Endothelial cell of umbilical vein (primary cell): Measurements from ENCODE around the gene BRME1. TPM values are rescaled to one million over a fixed set of nuclear protein-coding genes. Genes with fewer than 3 reads are reported as not detected.

Experiments used
- BruUV-seq: library from RNA; stranded (reverse); fragments of 400-500 nt; replicated peaks from 2 replicates; lab custom pipeline; 2021; lab: Mats Ljungman, UMichigan
- CTCF ChIA-PET: fragments of 300-600, 350-600 bp; sonication (Branson Sonifier 250); formaldehyde crosslinking; loops from one replicate; lab custom pipeline; 2021; ENCODE audit warnings: antibody characterized with exemption, inconsistent platforms; lab: Charles Lee
- POLR2A ChIA-PET: fragments of 300-600, 350-600 bp; sonication (Branson Sonifier 250); formaldehyde crosslinking; loops from one replicate; lab custom pipeline; 2021; ENCODE audit warnings: antibody characterized with exemption, inconsistent platforms; lab: Charles Lee
- DNase-seq: peaks from one replicate; pipeline ENCODE4 v3.0.0-alpha.2; 2011; ENCODE audit warnings: low read depth, low spot score
- FAIRE-seq: peaks from 2 replicates; lab custom pipeline; 2011; peaks lifted over from hg19 to GRCh38; lab: Jason Lieb, UNC
- H2AFZ ChIP-seq: 2 replicates; pipeline ENCODE4 v1.6.0; 2012; ENCODE audit warnings: low read depth, low read length, control low read depth, inconsistent platforms
- H3K27ac ChIP-seq: 2 replicates; pipeline ENCODE4 v1.5.1; 2011; ENCODE audit warnings: low read depth, mild to moderate bottlenecking, control low read depth, low read length, moderate library complexity; ENCODE audit not compliant: insufficient read depth
- H3K27me3 ChIP-seq, 2 experiments: 2 replicates each; pipeline versions ENCODE4 v1.6.0 to v1.6.1; 2011; ENCODE audit warnings: low read length in 2 of 2, mixed read lengths in 1 of 2; ENCODE audit not compliant: control insufficient read depth in 2 of 2, insufficient read depth in 2 of 2
- H3K36me3 ChIP-seq, 2 experiments: 2 replicates in 1 of 2; 3 replicates in 1 of 2; pipeline ENCODE4 v1.5.1; 2011; ENCODE audit warnings: low read length in 2 of 2, mild to moderate bottlenecking in 1 of 2, moderate library complexity in 1 of 2; ENCODE audit not compliant: control insufficient read depth in 2 of 2, insufficient read depth in 2 of 2; ENCODE audit errors: extremely low read depth in 1 of 2
- H3K4me1 ChIP-seq: 3 replicates; pipeline ENCODE4 v1.5.1; 2011; ENCODE audit warnings: mild to moderate bottlenecking, low read length; ENCODE audit not compliant: control insufficient read depth, insufficient read depth; ENCODE audit errors: extremely low read depth
- H3K4me2 ChIP-seq: 2 replicates; pipeline ENCODE4 v1.6.1; 2011; ENCODE audit warnings: low read length, control low read depth, mixed read lengths; ENCODE audit not compliant: insufficient read depth
- H3K4me3 ChIP-seq, 3 experiments: fragments of 200-600 bp in 1 of 3; sonication (generic), shearing (Covaris generic) in 1 of 3; replicated peaks in 1 of 3; 2 replicates each; pipeline ENCODE4 v1.5.1; 2011 to 2016; ENCODE audit warnings: control low read depth in 3 of 3, low read length in 3 of 3, mild to moderate bottlenecking in 2 of 3, inconsistent platforms in 1 of 3, low read depth in 1 of 3, moderate library complexity in 1 of 3; ENCODE audit not compliant: insufficient read depth in 1 of 3
- H3K79me2 ChIP-seq: 2 replicates; pipeline ENCODE4 v1.6.0; 2012; ENCODE audit warnings: low read length, inconsistent platforms; ENCODE audit not compliant: control insufficient read depth, insufficient read depth
- H3K9ac ChIP-seq: replicated peaks from 2 replicates; pipeline ENCODE3; 2011; ENCODE audit warnings: low read length, control low read depth; ENCODE audit not compliant: insufficient read depth; ENCODE audit errors: extremely low read depth
- H3K9me1 ChIP-seq: replicated peaks from 3 replicates; pipeline ENCODE4 v1.6.0; 2011; ENCODE audit warnings: mild to moderate bottlenecking, low read length; ENCODE audit not compliant: control insufficient read depth, insufficient read depth; ENCODE audit errors: extremely low read depth
- H3K9me3 ChIP-seq: replicated peaks from 2 replicates; pipeline ENCODE4 v1.5.1; 2012; ENCODE audit warnings: low read length, inconsistent platforms; ENCODE audit not compliant: control insufficient read depth, insufficient read depth
- H4K20me1 ChIP-seq: replicated peaks from 2 replicates; pipeline ENCODE3; 2011; ENCODE audit warnings: mild to moderate bottlenecking, low read length; ENCODE audit not compliant: control insufficient read depth, insufficient read depth; ENCODE audit errors: extremely low read depth
- FOS ChIP-seq: IDR thresholded peaks from 2 replicates; pipeline ENCODE4 v1.6.1; 2011; ENCODE audit warnings: mild to moderate bottlenecking, low read length, moderate library complexity, borderline replicate concordance; ENCODE audit not compliant: insufficient read depth
- GATA2 ChIP-seq: IDR thresholded peaks from 2 replicates; pipeline ENCODE4 v1.7.0; 2011; ENCODE audit warnings: low read depth, mild to moderate bottlenecking, moderate library complexity, mixed read lengths, low read length; ENCODE audit not compliant: insufficient read length, insufficient read depth
- JUN ChIP-seq: IDR thresholded peaks from 2 replicates; pipeline ENCODE4 v1.6.1; 2011; ENCODE audit warnings: borderline replicate concordance, low read depth; ENCODE audit not compliant: insufficient read length, insufficient read depth
- POLR2A ChIP-seq: IDR thresholded peaks from 2 replicates; pipeline ENCODE4 v1.6.1; 2012; ENCODE audit warnings: low read depth, mild to moderate bottlenecking, control low read depth, low read length
- POLR2AphosphoS5 ChIP-seq: IDR thresholded peaks from 2 replicates; pipeline ENCODE4 v1.6.1; 2012; ENCODE audit warnings: low read depth, mild to moderate bottlenecking, control low read depth, low read length, moderate library complexity; ENCODE audit not compliant: insufficient read depth
- dilution Hi-C: fragments of 300-500 bp; cut with MboI; formaldehyde crosslinking; loops from one replicate; pipeline ENCODE4 v1.15.0; 2019; ENCODE audit warnings: low sequenced_read_pairs; ENCODE audit not compliant: extremely low pct_ligation_motif_present
- intact Hi-C: fragments of 100-400 bp; cut with micrococcal nuclease; formaldehyde crosslinking; loops from one replicate; pipeline ENCODE4 v1.10.0; 2022
- polyA plus RNA-seq, 4 experiments: library from polyadenylated mRNA; depleted of rRNA in 3 of 4; stranded (reverse) in 3 of 4; unstranded in 1 of 4; fragments of >200 nt; gene quantifications; 2 replicates each; pipeline versions ENCODE4 v1.2.1 to v1.2.3, GENCODE V29; 2011 to 2012; ENCODE audit warnings: missing spikeins in 1 of 4
- total RNA-seq: library from RNA; stranded (reverse); gene quantifications from 2 replicates; pipeline ENCODE4 v1.2.3, GENCODE V29; 2021
- TF ChIP-seq, protein P1 (sequence below), 2 donors: IDR thresholded peaks; 1 replicate in 1 of 2; 2 replicates in 1 of 2; pipeline ENCODE4 v1.5.1; 2011; ENCODE audit warnings: low read length in 2 of 2, mild to moderate bottlenecking in 2 of 2, moderate library complexity in 2 of 2, control low read depth in 1 of 2, inconsistent platforms in 1 of 2, low read depth in 1 of 2; ENCODE audit not compliant: insufficient read depth in 1 of 2; ENCODE audit errors: extremely low read depth in 1 of 2

The BRME1 gene
- total and polyA plus RNA-seq, 2 donors (not counting 3 experiments of a cell fraction or from before 2014, with no cell fraction given), result 0.69 to 2.5 TPM

GRCh38 chr19:13835791-13836723 is 69.9 kb downstream of the BRME1 start:
- H3K9ac ChIP-seq, result peak overlapping the region; percentile 61
- no TSS peak for BruUV-seq
- peaks cover 48% of the 10 kb centered on the region for H3K79me2 ChIP-seq
- peak; percentile 59 for FAIRE-seq
- no peaks in the 10 kb centered on the region for H3K27me3 ChIP-seq
- no peaks in the 10 kb centered on the region for H4K20me1 ChIP-seq
- H3K4me3 ChIP-seq, result no peak overlapping the region
- peak; percentile 51 for TF ChIP-seq POLR2AphosphoS5
- no peak for TF ChIP-seq FOS
- peaks cover 6 to 12% of the 10 kb centered on the region in 2 experiments for H3K36me3 ChIP-seq
- H3K9me3 ChIP-seq, result no peaks in the 10 kb centered on the region
- H3K4me1 ChIP-seq, result peaks cover 30% of the 10 kb centered on the region
- H3K27ac ChIP-seq, result peak overlapping the region; percentile 74
- H2AFZ ChIP-seq, result no peak overlapping the region
- POLR2A ChIA-PET, result interaction anchor here (0.5 to 2.0 kb wide), 6 partner anchors 11 to 48 kb away, joined by 3 to 16 read pairs (median 8); partner anchors contain the start of gene ZSWIM4
- no peak overlapping the region for H3K4me2 ChIP-seq
- CTCF ChIA-PET, result interaction anchor here (0.7 to 4.5 kb wide), 11 partner anchors 17 to 72 kb away, joined by 3 to 77 read pairs (median 6); partner anchors contain the start of genes MRI1 and ZSWIM4
- intact Hi-C loops (no loop called here), dilution Hi-C loops (no loop called here)
- H3K9me1 ChIP-seq, result no peaks in the 10 kb centered on the region
- DNase-seq, result no peak

- DNase-seq (no peak), FAIRE-seq (peak; percentile 53)
- peaks cover 30% of the 10 kb centered on the region for H3K4me1 ChIP-seq
- no peaks in the 10 kb centered on the region for H3K27me3 ChIP-seq
- H2AFZ ChIP-seq, result no peak overlapping the region
- POLR2A ChIA-PET, result interaction anchor here (1.6 kb wide), 1 partner anchor 28 kb away, joined by 8 read pairs; no protein-coding TSS in a partner anchor
- BruUV-seq, result no TSS peak
- H3K36me3 ChIP-seq, result peaks cover 6 to 20% of the 10 kb centered on the region in 2 experiments
- TF ChIP-seq, protein P1, sequence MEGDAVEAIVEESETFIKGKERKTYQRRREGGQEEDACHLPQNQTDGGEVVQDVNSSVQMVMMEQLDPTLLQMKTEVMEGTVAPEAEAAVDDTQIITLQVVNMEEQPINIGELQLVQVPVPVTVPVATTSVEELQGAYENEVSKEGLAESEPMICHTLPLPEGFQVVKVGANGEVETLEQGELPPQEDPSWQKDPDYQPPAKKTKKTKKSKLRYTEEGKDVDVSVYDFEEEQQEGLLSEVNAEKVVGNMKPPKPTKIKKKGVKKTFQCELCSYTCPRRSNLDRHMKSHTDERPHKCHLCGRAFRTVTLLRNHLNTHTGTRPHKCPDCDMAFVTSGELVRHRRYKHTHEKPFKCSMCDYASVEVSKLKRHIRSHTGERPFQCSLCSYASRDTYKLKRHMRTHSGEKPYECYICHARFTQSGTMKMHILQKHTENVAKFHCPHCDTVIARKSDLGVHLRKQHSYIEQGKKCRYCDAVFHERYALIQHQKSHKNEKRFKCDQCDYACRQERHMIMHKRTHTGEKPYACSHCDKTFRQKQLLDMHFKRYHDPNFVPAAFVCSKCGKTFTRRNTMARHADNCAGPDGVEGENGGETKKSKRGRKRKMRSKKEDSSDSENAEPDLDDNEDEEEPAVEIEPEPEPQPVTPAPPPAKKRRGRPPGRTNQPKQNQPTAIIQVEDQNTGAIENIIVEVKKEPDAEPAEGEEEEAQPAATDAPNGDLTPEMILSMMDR (IDR thresholded peaks at IDR 0.05; ENCODE audit: extremely low read depth in 1 of 2, insufficient read depth in 1 of 2, low read depth in 1 of 2, low read length in 2 of 2), result no peak
- TF ChIP-seq GATA2, result no peak
- no peak for TF ChIP-seq JUN
- no peak for TF ChIP-seq POLR2AphosphoS5
- no peak for TF ChIP-seq POLR2A
- no peak for TF ChIP-seq FOS
- no peaks in the 10 kb centered on the region for H4K20me1 ChIP-seq
- intact Hi-C loops, result no loop called here
- CTCF ChIA-PET, result interaction anchor here (4.5 kb wide), 1 partner anchor 28 kb away, joined by 77 read pairs; no protein-coding TSS in a partner anchor
- H3K4me3 ChIP-seq, result no peak overlapping the region
- dilution Hi-C loops, result no loop called here
- no peaks in the 10 kb centered on the region for H3K9me3 ChIP-seq
- H3K4me2 ChIP-seq, result no peak overlapping the region
- peaks cover 33% of the 10 kb centered on the region for H3K79me2 ChIP-seq
- H3K27ac ChIP-seq, result peak overlapping the region; percentile 1
- H3K9ac ChIP-seq, result no peak overlapping the region
- H3K9me1 ChIP-seq, result no peaks in the 10 kb centered on the region
Measured at GRCh38 chr19:13834244-13835069, 71.5 kb downstream of the BRME1 start.
